HG02759 (cell line): ENCODE measurements around the gene ETFA.

Source experiments
- ATAC-seq: cut with Tn5 transposase; IDR thresholded peaks from one replicate; pipeline ENCODE4 v1.9.1; 2021; ENCODE audit warnings: mild to moderate bottlenecking, moderate library complexity; ENCODE audit not compliant: unreplicated experiment

The ETFA gene

DNA sequence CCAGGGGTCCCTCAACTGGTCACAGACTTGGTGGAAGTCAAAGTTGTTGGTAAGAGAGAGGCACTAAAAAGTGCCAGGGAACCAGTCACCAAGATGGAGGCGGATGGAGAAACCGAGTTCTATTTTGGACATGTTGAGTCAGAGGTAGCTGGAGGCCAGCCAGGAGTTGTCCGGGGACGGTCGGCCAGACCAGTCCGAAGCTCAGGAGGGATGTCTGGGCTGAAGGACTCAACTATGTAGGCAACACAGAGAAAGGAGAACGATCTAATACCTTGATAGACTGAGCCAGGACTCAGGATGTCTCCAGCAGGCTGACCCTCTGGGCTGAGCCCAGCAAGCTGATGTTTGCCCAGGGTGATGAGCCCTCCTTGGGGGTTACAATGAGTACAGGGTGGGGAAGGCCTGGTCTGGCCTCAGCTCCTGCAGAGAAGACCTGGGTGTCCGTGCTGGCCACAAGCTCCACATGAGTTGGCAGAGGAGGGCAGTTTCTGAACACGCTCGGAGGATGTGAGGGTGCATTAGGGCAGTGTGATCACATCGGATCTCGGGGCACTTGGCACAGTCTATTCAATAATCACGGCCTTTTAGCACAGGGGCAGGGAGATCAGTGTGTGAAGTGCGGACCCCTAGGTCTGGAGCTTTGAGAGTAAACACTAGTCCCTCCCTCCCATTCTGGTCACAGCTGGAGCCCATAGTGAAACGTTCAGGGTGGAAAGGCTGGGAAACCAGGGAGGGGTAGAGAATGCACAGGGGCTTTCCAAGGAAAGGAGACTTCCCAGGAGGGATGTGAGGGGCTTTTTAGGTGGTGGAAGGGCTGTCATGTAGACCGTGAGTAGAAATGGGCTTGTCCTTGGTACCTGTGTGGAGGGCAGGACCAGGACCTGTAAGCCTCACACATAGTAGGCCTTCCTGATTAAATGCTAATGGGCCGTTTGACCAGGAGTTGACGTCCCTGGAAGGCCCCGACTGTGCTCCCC, 111.9 kb downstream of the ETFA start:
- no peak for ATAC-seq

DNA sequence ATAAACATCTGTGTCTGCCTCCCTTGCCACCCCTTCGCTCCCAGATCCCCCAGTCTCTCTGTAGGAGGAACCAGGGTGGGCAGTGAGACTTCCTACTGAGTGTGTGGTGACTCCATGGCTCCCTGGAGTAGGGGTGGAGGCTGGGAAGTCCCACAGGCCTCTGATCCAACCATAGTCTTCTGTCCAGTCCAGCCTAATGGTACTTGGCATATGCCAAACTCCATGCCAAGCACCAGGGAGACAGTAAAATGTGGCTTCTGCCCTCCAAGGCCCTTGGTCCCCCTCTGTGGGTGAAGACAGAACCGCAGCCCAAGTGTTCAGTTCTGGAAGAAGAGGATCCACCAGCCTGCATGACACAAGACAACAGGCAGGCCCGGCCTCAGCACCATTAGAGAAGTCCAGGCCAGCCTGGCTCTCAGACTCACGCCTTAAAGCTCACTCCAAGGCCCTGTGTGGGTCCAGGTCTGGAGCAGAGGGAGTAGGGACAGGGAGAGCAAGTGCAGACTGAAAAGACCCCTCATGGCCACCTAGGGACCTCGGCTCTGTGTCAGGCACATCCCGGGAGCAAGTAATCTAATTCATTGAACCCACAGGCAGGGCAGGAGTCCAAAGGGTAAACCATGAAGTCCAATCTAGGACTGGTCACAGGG, 112.7 kb downstream of the ETFA start:
- no peak for ATAC-seq

- ATAC-seq, result no peak
Measured at GRCh38 chr15:76197703-76198455, 113.4 kb downstream of the ETFA start.

DNA sequence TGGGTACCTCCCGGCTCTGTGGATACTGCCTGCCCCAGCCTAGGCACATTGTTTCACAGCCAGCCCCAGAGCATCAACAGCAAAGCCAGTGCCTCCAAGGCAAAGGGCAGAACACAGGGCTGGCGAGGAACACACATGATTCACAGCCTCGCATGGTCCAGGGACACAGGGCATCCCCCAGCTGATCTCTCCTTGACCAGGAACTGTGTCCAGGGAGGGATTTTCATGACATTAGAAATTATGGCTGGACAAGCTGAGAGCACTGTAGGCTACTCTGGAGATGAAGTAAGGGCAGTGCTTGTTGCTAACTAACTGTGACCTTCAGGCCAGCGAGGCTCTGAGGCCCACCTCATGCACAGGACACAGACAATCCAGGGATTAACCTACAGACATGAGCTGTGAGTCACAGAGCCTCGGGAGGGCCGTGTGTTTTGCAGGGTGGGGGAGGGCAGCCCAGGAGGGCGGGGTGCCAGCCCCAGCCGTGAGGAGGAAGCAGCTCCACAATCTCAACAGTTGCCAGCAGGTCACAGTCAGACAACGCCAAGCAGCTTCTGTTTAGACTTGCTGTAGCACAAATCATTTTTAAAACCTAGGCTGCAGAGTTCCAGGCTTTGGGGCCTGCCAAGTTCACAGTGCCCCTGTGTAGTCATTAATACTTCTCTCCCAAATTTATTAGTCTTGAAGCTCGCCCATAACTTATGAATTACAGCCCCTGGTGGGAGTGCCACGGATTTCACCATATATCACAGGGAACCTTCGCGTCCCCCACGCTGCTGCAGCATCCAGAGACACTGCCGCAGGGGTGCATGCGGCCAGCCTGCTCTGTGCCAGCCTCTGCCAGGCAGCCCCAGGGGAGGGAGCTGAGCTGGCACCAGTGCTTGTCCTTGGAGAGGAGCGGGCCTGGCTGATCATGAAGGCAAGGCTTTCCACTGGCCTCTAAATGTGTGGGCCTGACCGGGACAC, 114.7 kb downstream of the ETFA start:
- no peak for ATAC-seq

DNA sequence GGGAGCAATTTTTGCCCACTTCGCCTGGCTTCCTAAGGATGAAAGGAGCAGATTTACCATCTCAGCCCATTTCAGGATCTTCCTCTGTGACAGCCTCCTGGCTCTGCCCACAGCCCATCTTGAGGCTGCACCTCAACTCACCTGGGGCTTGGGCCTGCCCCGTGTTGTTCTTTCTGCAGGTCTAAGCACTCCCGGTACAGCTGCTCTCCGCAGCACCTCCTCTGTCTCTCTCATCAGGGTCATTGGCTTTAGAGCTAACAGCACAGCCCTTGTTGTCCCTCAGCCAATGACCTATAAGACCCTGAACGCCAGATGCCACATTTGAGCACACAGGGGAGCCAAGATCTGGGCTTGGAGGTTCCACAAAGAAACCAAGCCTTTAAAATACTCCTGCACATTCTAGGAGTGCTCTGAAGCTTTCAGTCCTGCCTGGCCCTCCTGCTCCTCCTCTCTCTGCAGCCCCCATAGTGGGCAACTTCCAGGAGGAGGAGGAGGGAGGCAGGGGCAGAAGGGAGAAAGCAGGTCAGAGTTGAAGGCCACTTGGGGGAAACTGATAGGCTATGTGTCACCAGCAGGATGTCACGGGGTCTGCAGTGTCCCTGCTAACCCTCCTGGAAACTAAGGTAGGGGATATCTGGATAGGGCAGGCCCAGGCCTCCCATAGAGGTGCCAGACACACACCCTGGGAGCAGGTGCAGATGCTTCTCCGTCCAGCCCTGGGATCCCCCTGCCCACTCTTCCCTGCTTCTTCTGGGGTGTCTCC, 115.6 kb downstream of the ETFA start:
- ATAC-seq, result no peak

DNA sequence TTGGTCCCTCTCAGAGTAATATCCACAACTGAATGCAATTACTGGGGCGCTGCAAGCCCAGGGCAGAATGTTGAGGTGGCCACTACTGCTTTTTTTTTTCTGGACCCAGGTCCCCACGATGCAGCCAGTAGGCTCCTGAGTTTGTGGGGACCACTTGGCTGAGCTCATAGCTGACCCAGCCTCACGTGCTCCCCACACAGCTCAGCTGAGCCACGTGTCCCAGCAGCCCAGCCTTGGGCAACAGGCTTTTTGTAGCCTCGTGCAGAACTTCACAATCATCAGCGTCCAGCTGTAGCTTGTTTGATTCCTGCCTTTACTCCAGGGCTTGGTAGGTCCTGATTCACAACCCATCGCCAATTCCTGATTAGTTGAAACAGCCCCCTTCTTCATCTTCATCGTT, 117.3 kb downstream of the ETFA start:
- no peak for ATAC-seq

GRCh38 chr15:76192715-76193114, 118.6 kb downstream of the ETFA start:
- ATAC-seq, result no peak

GRCh38 chr15:76191539-76192244, 119.6 kb downstream of the ETFA start:
- no peak for ATAC-seq

DNA sequence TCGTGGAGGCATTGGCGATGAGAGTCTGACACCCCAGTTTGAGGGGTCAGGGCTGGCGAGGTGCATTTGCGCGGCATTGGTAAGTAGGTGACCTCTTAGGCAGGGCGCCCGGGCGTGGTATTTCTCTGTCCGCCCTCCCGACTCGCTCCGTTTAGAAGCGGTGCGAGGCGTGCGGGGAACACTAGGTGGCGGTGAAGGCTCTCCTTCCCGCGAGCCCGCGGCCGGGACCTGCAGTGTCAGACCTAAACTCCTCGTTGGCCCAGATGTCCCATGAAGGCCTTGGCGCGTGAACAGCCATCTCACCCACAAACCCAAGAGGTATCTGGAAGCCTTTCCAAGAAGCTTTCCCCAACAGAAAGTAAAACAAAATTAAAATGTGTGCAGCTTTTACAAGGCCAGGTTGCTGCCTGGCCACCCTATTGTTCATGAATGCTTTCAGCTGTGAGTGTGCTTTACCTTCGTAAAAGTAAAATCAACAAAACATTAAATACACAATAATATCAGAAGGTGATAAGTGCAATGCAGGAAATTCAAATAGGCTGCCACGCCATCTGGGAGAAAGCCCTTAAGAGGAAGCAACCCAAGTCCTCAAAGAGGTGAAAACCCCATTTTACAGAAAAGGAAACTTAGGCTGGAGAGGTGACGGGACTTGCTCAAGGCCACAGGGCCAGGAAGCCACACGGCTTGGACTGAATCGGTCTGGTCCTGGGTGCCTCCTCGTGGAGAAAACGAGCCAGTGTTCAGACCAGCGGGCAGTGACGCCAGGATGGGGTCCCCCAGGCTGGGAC, 120.3 kb downstream of the ETFA start:
- ATAC-seq, result peak; percentile 92

DNA sequence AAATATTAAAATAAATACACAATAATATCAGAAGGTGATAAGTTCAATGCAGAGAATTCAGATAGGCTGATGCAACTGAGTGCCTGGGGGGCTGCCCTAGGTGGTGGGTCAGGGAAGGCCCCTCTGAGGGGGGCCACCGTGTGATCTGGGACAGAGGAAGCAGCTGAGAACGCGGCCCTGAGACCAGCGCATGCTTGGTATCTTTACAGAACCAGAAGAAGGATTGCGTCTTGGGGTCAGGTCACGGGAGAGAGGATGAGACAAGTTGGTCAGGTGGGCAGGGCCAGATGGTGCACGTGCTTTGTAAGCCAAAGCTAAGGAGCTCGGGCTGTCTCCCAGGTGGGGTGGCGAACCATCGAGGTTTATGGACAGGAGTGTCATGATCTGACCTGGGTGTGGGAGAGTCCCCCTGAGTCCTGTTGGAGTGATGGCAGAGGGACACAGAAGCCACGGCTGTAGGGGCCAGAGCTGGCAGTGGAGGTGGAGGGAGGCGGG, 121.2 kb downstream of the ETFA start:
- no peak for ATAC-seq

- ATAC-seq, result no peak
Measured at GRCh38 chr15:76189106-76189505, 122.2 kb downstream of the ETFA start.

GRCh38 chr15:76187163-76187562, 124.1 kb downstream of the ETFA start:
- ATAC-seq, result no peak

DNA sequence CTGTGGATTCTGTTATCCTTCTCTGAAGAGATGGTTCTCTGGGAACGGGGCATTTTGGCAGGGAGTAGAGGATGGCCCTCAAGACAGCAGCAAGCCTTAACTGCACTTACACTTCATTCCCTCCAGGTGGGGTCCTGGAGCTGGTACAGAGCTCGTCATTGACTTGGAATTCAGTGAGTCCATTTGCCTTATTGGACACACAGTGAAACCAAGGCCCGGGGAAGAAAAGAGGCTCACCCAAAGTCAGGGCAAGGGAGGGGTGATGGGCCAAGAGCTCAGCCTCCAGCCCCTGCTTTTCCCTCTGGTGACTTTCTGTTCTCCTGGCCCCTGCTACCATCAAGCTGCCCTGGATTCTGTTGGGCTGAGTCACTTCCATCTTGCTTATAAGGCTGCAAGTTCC, 125.6 kb downstream of the ETFA start:
- no peak for ATAC-seq

- no peak for ATAC-seq
Measured at GRCh38 chr15:76184650-76185035, 126.6 kb downstream of the ETFA start.

GRCh38 chr15:76183930-76184649, 127.2 kb downstream of the ETFA start:
- no peak for ATAC-seq

- ATAC-seq, result no peak
Measured at GRCh38 chr15:76181705-76182107, 129.6 kb downstream of the ETFA start.

DNA sequence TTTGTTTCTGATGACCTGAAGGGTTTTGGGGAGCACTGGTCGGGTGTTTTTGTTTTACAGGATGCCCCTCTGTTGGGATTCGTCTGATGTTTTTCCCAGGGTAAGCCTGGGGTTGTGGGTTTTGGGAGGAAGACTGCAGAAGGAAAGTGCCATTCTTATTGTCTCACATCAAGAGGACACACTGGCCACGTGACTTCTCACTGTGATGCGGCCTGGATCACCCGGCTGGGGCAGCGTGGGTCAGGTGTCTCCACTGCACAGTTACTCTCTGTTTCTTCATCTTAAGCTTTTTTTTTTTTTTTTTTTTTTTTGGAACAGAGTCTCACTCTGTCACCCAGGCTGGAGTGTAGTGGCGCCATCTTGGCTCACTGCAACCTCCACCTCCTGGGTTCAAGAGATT, 130.9 kb downstream of the ETFA start:
- no peak for ATAC-seq
